NT2/D1 (cell line): ENCODE data around the gene SHISAL1.

Source experiments
- SUZ12 ChIP-seq: IDR thresholded peaks from 2 replicates; pipeline ENCODE4 v1.6.1; 2011; ENCODE audit not compliant: insufficient read length, insufficient read depth; ENCODE audit errors: extremely low read depth
- YY1 ChIP-seq: IDR thresholded peaks from 2 replicates; pipeline ENCODE4 v1.6.1; 2011; ENCODE audit not compliant: insufficient read length, insufficient read depth
- ZNF274 ChIP-seq: IDR thresholded peaks from 2 replicates; pipeline ENCODE4 v1.6.1; 2011; ENCODE audit warnings: mild to moderate bottlenecking, low read depth, low read length

DNA sequence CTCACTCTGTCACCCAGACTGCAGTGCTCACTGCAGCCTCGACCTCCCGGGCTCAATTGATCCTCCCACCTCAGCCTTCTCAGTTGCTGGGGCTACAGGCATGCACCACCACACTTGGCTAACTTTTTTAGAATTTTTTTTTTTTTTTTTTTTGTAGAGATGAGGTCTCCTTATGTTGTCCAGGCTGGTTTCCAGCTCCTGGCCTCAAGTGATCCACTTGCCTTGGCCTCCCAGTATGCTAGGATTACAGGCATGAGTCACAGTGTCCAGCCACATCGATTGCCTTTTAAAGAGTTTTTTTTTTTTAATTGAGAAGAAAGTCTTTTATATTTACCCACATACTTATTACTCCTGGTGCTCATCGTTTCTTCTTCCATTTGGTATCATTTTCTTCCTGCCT is 102.0 kb downstream of the SHISAL1 start:
- no peak for TF ChIP-seq YY1
- TF ChIP-seq ZNF274, result no peak
- TF ChIP-seq SUZ12, result no peak
